GM04504 (cell line): ENCODE data around the gene CCDC57.
"Not testable (repeated sequence)": the region's sequence is repeated elsewhere in the genome, so short reads cannot be mapped to it uniquely, and the experiment has no call there.

Experiments
- DNase-seq: peaks from one replicate; pipeline ENCODE4 v3.0.0-alpha.2; 2012; ENCODE audit warnings: low read depth

The CCDC57 gene

GRCh38 chr17:82152556-82153294, 59.9 kb downstream of the CCDC57 start:
- DNase-seq, result no peak

DNA sequence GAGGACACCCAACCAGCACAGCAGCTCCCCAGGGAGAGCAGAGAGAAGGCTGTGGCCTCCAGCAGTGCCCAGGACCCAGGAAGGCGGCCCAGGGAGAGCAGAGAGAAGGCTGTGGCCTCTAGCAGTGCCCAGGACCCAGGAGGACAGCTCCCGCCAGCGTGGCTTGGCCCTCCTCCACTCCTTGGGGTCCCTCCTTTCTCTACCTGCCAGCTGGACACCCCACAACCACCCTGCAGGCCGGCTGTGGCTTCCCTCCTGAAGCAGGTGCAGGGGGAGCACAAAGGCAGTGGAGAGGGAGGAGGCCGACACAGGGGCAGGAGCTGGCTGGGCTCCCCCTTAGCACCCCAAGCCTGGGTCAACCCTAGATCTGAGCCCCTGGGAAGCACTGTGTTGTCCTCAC, 60.5 kb downstream of the CCDC57 start:
- no peak for DNase-seq

DNA sequence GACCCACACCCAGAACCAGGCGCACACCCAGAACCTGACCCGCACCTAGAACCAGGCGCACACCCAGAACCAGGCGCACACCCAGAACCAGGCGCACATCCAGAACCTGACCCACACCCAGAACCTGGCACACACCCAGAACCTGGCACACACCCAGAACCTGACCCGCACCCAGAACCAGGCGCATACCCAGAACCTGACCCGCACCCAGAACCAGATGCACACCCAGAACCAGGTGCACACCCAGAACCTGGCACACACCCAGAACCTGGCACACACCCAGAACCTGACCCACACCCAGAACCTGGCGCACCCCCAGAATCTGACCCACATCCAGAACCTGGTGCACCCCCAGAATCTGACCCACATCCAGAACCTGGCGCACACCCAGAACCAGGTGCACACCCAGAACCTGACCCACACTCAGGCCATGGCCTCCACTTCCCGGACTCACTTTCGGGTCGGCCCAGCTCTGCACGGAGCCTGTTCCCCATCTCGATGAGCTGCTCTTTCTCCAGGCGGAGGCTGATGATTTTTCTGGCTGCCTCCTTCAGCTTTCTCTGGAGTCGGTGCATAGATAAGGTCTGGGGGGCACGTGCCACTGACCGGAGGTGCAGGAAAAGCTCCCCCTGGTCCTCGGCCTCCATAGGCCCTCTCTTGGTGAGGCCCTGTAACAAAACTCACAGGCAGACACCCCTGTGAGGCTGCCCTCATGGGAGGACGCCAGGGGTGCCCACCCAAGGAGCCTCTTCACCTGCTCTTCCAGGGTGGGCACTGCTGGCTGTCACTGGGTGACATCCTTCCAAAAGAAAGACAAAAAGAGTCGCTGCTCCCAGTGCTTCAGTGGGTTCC, 61.3 kb downstream of the CCDC57 start:
- no peak for DNase-seq

DNA sequence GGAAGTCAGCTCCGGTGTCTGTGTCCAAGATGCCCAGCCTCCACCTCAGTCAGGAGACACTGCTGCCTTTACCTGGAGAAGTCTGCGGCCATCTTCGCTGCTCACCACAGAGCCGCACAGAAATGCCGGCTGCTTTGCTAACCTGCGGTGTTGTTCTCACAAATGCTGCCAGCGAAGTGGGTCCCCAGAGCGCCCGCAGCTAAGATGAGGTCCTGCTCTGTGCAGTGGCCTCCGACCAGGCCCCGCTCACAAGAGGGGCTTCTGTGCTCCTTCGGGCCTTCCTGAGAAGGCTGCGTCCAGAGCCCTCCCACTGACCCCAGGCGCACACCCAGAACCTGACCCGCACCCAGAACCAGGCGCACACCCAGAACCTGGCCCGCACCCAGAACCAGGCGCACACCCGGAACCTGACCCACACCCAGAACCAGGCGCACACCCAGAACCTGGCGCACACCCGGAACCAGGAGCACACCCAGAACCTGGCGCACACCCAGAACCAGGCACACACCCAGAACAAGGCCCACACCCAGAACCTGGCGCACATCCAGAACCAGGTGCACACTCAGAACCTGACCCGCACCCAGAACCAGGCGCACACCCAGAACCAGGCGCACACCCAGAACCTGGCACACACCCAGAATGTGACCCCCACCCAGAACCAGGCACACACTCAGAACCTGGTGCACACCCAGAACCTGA, 63.1 kb downstream of the CCDC57 start:
- DNase-seq, result no peak

- DNase-seq, result no peak
Observed at GRCh38 chr17:82148997-82149396, 63.6 kb downstream of the CCDC57 start.

DNA sequence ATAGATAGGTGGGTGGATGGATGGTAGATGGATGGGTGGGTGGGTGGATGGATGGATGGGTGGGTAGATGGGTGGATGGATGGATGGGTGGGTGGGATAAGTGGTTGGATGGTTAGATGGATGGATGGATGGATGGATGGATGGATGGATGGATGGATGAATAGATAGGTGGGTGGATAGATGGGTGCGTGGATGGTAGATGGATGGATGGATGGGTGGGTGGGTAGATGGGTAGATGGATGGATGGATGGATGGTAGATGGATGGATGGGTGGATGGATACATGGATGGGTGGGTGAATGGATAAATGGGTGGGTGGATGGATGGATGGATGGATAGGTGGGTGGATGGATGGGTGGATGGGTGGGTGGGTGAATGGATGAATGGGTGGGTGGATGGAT, 64.6 kb downstream of the CCDC57 start:
- DNase-seq, result no peak

DNA sequence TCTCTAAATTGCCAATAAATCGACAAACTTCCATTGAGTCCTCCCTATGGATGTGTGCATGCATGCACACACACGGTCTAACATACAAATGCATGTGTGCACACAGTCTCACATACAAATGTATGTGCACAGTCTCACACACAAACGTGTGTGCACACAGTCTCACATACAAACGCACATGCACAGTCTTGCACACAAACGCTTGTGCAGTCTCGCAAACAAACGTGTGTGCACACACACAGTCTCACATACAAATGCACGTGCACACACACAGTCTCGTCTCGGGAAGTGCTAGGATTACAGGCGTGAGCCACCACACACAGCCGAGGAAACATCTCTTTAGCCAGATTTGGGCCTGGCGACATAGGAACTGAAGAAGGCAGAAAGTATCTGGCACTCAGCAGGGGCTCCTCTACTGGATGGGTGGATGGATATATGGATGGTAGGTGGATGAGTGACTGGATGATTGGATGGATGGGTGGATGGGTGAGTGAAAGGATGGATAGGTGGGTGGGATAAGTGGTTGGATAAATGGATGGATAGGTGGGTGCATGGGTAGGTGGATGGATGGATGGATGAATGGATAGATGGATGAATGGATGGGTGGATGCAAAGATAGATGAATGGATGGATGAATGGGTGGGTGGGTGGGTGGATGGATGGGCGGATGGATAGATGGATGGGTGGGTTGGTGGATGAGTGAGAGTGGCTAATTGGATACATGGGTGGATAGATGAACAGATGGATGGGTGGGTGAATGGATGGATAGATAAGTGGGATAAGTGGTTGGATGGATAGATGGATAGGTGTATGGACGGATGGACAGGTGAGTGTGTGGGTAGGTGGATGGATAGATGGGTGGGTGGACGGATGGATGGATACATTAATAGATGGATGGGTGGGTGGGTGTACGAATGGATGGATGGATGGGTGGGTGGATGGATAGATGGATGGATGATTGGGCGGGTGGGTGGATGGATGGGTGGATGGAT, 65.7 kb downstream of the CCDC57 start:
- no peak for DNase-seq

DNA sequence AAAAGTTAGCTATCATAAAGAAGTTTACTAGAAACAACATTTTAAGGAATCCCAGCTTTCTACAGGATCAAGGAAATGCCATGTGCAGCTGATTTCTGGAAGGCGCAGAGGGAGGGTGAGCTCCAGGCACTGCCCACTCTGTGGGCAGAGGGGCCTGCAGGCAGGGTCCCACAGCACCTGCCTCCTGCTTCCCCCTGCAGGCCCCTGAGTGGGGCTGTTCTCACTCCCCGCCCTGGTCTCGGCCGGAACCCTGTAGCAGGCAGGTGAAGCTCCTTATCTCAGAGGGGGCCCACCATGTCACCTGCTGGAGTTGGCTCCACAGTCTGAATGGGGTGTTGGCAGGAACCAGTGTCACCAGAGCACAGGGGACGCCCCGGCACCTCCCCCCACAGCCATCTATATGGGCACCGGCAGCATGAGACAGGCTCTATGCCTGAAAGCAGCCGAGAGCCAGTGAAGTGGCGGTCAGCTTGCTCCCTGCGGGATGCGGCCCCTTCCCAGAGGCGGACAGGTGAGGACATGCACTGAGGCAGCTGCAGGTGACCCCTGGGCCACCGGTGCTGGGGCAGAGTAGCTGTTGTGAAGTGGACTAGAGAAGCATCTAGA, 67.0 kb downstream of the CCDC57 start:
- no peak for DNase-seq

DNA sequence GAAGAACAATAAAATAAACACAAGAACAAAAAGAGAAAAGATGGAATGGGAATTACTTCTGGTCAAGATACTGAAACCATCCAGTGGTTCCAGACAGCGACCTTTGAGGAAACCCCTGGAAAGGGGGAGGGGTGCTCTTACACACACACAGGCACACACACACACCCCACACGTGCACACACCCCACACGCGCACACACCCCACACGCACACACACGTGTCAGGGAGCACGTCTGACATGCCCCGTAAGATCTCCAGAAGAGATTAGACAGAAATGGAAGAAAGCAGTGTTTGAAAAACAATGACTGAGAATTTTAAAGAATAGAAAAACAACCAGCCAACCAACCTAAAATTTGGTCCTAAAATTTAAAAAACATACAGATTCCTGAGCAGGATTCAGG, 69.3 kb downstream of the CCDC57 start:
- DNase-seq, result no peak

DNA sequence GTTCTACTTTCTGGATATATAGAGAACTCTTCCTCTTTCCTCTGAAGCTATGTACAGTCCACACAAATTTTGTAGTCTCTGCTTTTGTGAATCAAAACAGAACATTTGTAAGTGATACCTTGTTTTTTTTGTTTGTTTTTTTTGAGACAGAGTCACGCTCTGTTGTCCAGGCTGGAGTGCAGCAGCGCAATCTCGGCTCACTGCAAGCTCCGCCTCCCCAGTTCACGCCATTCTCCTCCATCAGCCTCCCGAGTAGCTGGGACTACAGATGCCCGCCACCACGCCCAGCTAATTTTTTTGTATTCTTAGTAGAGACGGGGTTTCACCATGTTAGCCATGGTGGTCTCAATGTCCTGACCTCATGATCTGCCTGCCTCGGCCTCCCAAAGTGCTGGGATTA, 72.7 kb downstream of the CCDC57 start:
- DNase-seq, result not testable (repeated sequence)

GRCh38 chr17:82138511-82138992, 74.1 kb downstream of the CCDC57 start:
- no peak for DNase-seq

GRCh38 chr17:82134101-82134500, 78.5 kb downstream of the CCDC57 start:
- DNase-seq, result no peak

DNA sequence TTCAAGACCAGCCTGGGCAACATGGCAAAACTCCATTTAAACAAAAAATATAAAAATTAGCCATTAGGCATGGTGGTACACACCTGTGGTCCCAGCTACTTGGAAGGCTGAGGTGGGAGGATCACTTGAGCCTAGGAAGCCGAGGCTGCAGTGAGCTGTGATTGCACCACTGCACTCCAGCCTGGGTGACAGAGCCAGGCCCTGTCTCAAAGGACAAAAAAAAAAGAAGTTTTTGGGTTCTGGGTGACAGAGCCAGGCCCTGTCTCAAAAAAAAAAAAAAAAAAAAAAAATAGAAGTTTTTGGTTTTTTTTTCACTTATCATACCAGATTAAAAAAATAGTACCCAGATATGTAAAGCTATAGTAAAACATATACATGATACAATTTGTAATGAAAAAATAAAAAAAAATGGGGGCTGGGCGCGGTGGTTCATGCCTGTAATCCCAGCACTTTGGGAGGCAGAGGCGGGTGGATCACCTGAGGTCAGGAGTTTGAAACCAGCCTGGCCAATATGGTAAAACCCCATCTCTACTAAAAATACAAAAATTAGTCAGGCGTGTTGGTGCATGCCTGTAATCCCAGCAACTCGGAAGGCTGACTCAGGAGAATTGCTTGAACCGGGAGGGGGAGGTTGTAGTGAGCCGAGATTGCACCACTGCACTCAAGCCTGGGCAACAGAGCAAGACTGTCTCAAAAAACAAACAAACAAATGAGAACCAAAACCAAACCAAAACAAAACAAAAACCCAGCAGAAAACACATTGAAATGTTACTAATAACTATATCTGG, 79.3 kb downstream of the CCDC57 start:
- DNase-seq, result not testable (repeated sequence)

DNA sequence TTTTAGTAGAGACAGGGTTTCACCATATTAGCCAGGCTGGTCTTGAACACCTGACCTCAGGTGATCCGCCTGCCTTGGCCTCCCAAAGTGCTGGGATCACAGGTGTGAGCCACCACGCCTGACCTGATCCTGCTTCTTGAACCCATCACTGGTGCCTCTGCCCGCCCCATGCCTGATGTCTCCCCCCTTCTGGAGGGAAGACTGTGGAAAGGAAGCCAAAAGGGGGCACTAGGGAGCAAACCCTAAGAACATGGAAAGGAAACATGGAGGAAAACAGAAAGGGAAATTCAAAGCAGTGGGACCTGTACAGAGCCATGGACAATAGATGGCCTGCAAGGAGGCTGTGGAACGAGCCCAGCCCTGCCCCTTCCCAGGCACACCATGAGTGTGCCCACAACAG, 83.5 kb downstream of the CCDC57 start:
- no peak for DNase-seq

DNA sequence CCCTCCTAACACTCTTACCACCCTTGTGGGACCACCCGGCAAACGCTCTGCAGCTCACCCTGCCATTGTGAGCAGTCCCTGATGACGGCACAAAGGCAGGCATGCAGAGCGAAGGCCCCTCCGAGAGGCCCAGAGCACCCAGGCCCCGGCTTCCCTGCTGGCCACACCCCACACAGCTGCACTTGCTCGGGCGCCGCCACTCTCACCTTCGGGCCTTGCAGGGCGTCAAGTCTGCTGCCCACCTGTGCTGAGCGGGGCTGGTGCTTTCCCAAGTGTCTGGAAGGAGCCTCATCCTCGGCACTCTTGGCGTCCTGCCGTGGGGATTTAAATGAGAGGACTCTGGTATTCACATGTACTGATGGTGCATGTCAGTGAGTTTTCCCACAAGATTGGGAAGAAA, 84.4 kb downstream of the CCDC57 start:
- no peak for DNase-seq

- DNase-seq, result no peak
Observed at GRCh38 chr17:82127704-82128103, 84.9 kb downstream of the CCDC57 start.

GRCh38 chr17:82127315-82127595, 85.4 kb downstream of the CCDC57 start:
- DNase-seq, result no peak

DNA sequence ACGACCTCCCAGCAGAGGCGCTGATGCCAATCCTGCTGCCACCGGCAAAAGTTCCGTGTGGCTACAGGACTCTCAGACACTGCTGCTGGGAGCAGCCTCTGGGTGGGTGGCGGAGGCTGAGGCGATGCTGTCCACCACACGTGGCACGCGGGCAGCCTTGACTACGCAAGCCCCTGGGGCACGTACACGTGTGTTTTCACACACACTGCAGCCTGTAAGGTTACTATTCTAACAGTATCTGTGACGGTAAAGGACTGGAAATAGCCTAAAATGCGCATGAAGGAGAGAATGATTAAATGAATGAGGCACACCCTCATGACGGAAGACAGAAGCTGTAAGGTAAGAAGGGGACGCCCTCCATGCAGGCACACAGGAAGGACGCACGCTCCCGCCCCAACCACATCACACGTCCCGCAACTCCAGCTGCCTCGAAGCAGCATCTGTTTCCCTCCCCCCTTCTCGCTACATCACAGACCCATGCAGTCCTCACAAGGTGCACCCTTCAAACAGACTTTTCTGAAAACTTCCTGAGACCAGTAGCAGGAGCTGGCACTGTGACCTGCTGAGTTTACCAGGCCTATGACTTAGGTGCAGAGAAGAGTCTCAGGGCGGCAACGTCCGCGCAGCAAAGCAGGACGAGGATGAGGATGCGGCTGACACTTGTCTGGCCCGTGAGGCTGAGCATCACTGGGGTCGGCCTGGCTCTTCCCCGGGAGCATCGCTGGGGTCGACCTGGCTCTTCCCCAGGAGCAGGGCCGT, 85.9 kb downstream of the CCDC57 start:
- no peak for DNase-seq

- DNase-seq, result no peak
Observed at GRCh38 chr17:82124101-82124500, 88.5 kb downstream of the CCDC57 start.
